ENCODE measurements around the gene STARD13.
A peak's percentile ranks its signal among the peaks of the same experiment; 100 is the strongest.

- TF ChIP-seq, protein P1, sequence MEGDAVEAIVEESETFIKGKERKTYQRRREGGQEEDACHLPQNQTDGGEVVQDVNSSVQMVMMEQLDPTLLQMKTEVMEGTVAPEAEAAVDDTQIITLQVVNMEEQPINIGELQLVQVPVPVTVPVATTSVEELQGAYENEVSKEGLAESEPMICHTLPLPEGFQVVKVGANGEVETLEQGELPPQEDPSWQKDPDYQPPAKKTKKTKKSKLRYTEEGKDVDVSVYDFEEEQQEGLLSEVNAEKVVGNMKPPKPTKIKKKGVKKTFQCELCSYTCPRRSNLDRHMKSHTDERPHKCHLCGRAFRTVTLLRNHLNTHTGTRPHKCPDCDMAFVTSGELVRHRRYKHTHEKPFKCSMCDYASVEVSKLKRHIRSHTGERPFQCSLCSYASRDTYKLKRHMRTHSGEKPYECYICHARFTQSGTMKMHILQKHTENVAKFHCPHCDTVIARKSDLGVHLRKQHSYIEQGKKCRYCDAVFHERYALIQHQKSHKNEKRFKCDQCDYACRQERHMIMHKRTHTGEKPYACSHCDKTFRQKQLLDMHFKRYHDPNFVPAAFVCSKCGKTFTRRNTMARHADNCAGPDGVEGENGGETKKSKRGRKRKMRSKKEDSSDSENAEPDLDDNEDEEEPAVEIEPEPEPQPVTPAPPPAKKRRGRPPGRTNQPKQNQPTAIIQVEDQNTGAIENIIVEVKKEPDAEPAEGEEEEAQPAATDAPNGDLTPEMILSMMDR (IDR thresholded peaks at IDR 0.05): peak in 3 of 6 experiments; percentile 11 to 38 (median 38)
- TF ChIP-seq POLR2A (IDR thresholded peaks at IDR 0.05) (no peak), POLR2AphosphoS5 (IDR thresholded peaks at IDR 0.05) (no peak), EP300 (IDR thresholded peaks at IDR 0.05) (peak in 1 of 4 donors; percentile 49)
Observed at GRCh38 chr13:33312150-33312860, 26.8 kb upstream of the STARD13 start.
